Loucy (cell line): ENCODE measurements around the gene TAAR2.

Experiments
- H2AFZ ChIP-seq: fragments of 200-600 bp; sonication (generic); 2 replicates; pipeline ENCODE4 v1.6.0; 2016; ENCODE audit warnings: antibody characterized with exemption, mild to moderate bottlenecking, low read length, moderate library complexity
- H3F3A ChIP-seq: fragments of 200-600 bp; 2 replicates; pipeline ENCODE4 v1.6.0; 2016; ENCODE audit warnings: antibody characterized with exemption, low read depth, mild to moderate bottlenecking
- H3K27me3 ChIP-seq: fragments of 200-600 bp; sonication (generic); 2 replicates; pipeline ENCODE4 v1.6.1; 2014; ENCODE audit warnings: low read length, mild to moderate bottlenecking; ENCODE audit not compliant: insufficient read depth, poor library complexity, severe bottlenecking
- H3K36me3 ChIP-seq: fragments of 200-600 bp; sonication (generic); 2 replicates; pipeline ENCODE4 v1.6.1; 2016; ENCODE audit warnings: low read length; ENCODE audit not compliant: insufficient read depth
- H3K4me1 ChIP-seq: fragments of 200-600 bp; sonication (generic); 2 replicates; pipeline ENCODE4 v1.5.1; 2014; ENCODE audit warnings: low read length, mild to moderate bottlenecking; ENCODE audit not compliant: insufficient read depth, poor library complexity, severe bottlenecking
- H3K4me2 ChIP-seq: fragments of 200-600 bp; sonication (generic); 2 replicates; pipeline ENCODE4 v1.6.0; 2014; ENCODE audit warnings: antibody characterized with exemption, low read length, low read depth, mild to moderate bottlenecking; ENCODE audit not compliant: poor library complexity, severe bottlenecking
- H3K4me3 ChIP-seq: fragments of 200-600 bp; sonication (generic); 2 replicates; pipeline ENCODE4 v1.5.1; 2014; ENCODE audit warnings: low read length, mild to moderate bottlenecking, mixed read lengths; ENCODE audit not compliant: poor library complexity, severe bottlenecking
- H3K79me2 ChIP-seq: fragments of 200-600 bp; sonication (generic); 2 replicates; pipeline ENCODE4 v1.6.1; 2014; ENCODE audit warnings: low read length; ENCODE audit not compliant: insufficient read depth
- H3K9ac ChIP-seq: fragments of 200-600 bp; sonication (generic); 2 replicates; pipeline ENCODE4 v1.6.0; 2014; ENCODE audit warnings: mild to moderate bottlenecking, low read depth, low read length, moderate library complexity; ENCODE audit not compliant: poor library complexity, severe bottlenecking
- H3K9me2 ChIP-seq: fragments of 200-600 bp; sonication (generic); replicated peaks from 2 replicates; pipeline ENCODE4 v1.6.1; 2016; ENCODE audit warnings: low read depth, low read length, mixed read lengths
- H3K9me3 ChIP-seq: fragments of 200-600 bp; sonication (generic); 2 replicates; pipeline ENCODE4 v1.6.1; 2014; ENCODE audit warnings: mild to moderate bottlenecking, antibody characterized with exemption, low read length, low read depth; ENCODE audit not compliant: insufficient read depth
- H4K20me1 ChIP-seq: fragments of 200-600 bp; sonication (generic); 2 replicates; pipeline ENCODE4 v1.6.0; 2014; ENCODE audit warnings: antibody characterized with exemption, low read length, mild to moderate bottlenecking; ENCODE audit not compliant: insufficient read depth, poor library complexity, severe bottlenecking
- CTCF ChIP-seq: fragments of 200-600 bp; sonication (generic); conservative IDR thresholded peaks from 2 replicates; pipeline ENCODE4 v1.5.1; 2014; ENCODE audit warnings: mild to moderate bottlenecking, antibody characterized with exemption, low read length
- EZH2phosphoT487 ChIP-seq: fragments of 200-600 bp; IDR thresholded peaks from 2 replicates; pipeline ENCODE4 v1.6.1; 2018; ENCODE audit warnings: antibody characterized with exemption, mild to moderate bottlenecking, moderate library complexity, borderline replicate concordance

TAAR2 gene

GRCh38 chr6:132651062-132651461 lies 27.0 kb upstream of the TAAR2 start:
- Histone ChIP-seq H3K79me2 (no peaks in the 10 kb centered on the region), H3K27me3 (no peaks in the 10 kb centered on the region), H3K9ac (no peak overlapping the region), H3F3A (no peaks in the 10 kb centered on the region; the same call in 1 of the 2 replicates), H3K4me1 (peaks cover 32% of the 10 kb centered on the region), H4K20me1 (no peaks in the 10 kb centered on the region), H3K4me2 (no peak overlapping the region), H3K9me2 (no peaks in the 10 kb centered on the region), H2AFZ (no peak overlapping the region), H3K9me3 (no peaks in the 10 kb centered on the region), H3K4me3 (no peak overlapping the region), H3K36me3 (no peaks in the 10 kb centered on the region)
- TF ChIP-seq EZH2phosphoT487: no peak
- no peak for TF ChIP-seq CTCF

- H3F3A ChIP-seq: no peaks in the 10 kb centered on the region; the same call in 1 of the 2 replicates
- no peaks in the 10 kb centered on the region for H3K79me2 ChIP-seq
- H3K9me3 ChIP-seq: no peaks in the 10 kb centered on the region
- H3K27me3 ChIP-seq: no peaks in the 10 kb centered on the region
- no peak overlapping the region for H2AFZ ChIP-seq
- no peaks in the 10 kb centered on the region for H4K20me1 ChIP-seq
- H3K9me2 ChIP-seq: no peaks in the 10 kb centered on the region
- H3K4me1 ChIP-seq: peaks cover 38% of the 10 kb centered on the region
- TF ChIP-seq EZH2phosphoT487 (no peak), CTCF (no peak)
- no peak overlapping the region for H3K4me2 ChIP-seq
- H3K9ac ChIP-seq: no peak overlapping the region
- H3K4me3 ChIP-seq: no peak overlapping the region
- no peaks in the 10 kb centered on the region for H3K36me3 ChIP-seq
These were observed 26.4 kb upstream of the TAAR2 start for GRCh38 chr6:132650429-132650828.

GRCh38 chr6:132648828-132649227 lies 24.8 kb upstream of the TAAR2 start:
- Histone ChIP-seq H2AFZ (no peak overlapping the region), H3K27me3 (no peaks in the 10 kb centered on the region), H4K20me1 (no peaks in the 10 kb centered on the region), H3K79me2 (no peaks in the 10 kb centered on the region), H3K4me2 (peak overlapping the region; percentile 53), H3F3A (no peaks in the 10 kb centered on the region; the same call in 1 of the 2 replicates), H3K9me3 (no peaks in the 10 kb centered on the region), H3K36me3 (no peaks in the 10 kb centered on the region), H3K4me1 (peaks cover 33% of the 10 kb centered on the region), H3K9me2 (no peaks in the 10 kb centered on the region), H3K4me3 (no peak overlapping the region), H3K9ac (no peak overlapping the region)
- TF ChIP-seq CTCF (no peak), EZH2phosphoT487 (no peak)
